GM18499 (cell line): ENCODE measurements around the gene DDX17.

ENCODE experiments used
- ATAC-seq: cut with Tn5 transposase; IDR thresholded peaks from one replicate; pipeline ENCODE4 v1.9.1; 2021; ENCODE audit warnings: moderate number of reproducible peaks; ENCODE audit not compliant: insufficient read depth, unreplicated experiment

DDX17 gene

GRCh38 chr22:38451864-38452263, 54.2 kb downstream of the DDX17 start:
- ATAC-seq, result no peak

DNA sequence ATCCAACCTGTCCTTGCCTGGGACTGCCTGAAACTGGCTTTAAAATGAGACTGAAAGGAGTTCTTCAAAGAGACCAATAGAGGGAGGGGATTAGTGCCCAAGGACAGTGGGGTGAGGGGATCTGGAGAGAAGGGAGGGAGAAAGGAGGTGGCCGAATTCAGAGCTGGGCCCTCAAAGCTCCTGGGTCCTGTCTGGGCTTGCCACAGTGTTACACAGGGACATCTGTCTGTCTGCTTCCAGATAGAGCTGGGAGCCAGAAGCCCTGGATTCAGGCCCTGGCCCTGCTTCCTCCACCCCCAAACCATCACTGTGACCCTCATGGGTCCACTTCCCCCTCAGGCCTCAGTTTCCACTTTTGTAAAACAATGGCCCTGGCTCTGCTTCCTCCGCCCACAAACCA, 54.7 kb downstream of the DDX17 start:
- ATAC-seq, result no peak

DNA sequence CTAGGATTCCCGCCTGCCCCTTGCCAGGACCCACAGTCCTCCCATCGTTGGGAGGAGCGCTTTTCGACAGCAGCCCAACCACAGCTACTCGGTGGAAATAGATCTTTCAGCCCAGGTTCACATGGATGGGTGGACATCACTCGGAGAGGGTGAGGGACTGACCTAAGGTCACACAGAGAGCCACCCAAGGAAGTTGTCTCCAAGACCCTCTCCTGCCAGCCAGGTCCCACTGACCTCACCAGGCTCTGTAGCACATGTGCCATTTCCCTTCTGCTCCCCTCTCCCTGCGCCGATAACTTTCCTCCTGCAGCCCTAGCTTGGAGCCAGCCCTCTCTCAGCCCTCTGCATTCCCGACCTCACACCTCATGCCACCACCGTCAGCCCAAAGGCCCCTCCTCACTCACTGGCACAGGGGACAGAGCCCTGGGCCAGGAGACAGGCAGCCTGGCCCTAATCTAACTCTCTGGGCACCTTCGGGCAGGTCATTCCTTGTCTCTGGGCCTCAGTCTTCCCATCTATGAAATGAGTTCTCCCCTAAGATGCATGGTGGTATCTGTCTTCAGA, 55.8 kb downstream of the DDX17 start:
- no peak for ATAC-seq

- ATAC-seq, result no peak
These were observed 56.3 kb downstream of the DDX17 start for GRCh38 chr22:38449776-38450175.

- no peak for ATAC-seq
These were observed 57.0 kb downstream of the DDX17 start for GRCh38 chr22:38448945-38449745.

DNA sequence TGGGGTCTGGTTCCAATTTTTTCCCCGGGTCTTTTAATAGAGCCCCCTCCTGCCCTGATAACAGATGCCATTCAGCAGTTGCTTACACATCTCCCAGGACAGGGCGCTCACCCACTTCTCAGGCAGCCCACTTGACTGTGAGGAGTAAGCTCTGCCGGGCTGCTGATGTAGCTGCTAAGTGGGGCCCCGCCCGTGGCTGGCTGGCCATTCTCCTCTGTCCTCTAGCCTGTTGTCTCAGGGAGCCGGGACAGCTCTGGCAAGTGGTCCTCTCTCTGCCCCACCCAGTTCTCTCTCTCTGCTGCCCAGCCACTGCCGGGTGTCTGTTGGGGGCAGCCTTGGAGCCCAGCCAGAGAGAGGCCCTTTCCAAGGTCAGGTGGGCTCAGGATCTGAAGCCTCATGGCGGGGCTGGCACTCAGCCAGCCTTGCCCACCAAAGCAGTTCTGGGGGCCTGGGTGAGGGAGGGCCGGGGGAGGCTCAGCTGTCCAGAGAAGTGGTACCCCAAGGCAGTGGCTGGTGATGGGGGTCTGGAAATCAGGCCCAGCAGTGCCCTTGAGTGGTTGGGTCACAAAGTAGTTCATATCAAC, 60.0 kb downstream of the DDX17 start:
- no peak for ATAC-seq

GRCh38 chr22:38444783-38445182, 61.3 kb downstream of the DDX17 start:
- ATAC-seq, result no peak

GRCh38 chr22:38443628-38444521, 62.2 kb downstream of the DDX17 start:
- ATAC-seq, result no peak

GRCh38 chr22:38442967-38443627, 63.0 kb downstream of the DDX17 start:
- no peak for ATAC-seq

- no peak for ATAC-seq
These were observed 64.4 kb downstream of the DDX17 start for GRCh38 chr22:38441620-38442287.

GRCh38 chr22:38440747-38441350, 65.3 kb downstream of the DDX17 start:
- ATAC-seq, result no peak

DNA sequence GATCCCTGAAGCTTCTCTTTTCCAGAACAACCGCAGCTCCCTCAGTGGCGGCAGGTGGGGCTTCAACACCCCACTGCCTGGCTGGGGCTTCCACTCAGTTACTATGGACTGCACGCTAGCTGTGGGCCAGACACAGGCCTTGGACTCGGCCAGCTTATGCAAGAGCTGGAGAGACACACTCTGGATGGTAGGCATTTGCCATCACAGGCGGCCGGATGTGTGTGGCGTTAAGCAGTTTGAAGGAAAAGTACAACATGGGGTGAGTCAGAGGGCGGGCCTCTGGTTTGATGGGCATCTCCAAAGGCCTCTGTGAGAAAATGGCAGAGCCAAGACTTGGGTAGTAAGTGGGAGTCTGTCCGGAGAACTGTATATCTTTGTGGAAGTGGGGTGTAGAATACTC, 68.7 kb downstream of the DDX17 start:
- ATAC-seq, result no peak

GRCh38 chr22:38436629-38437395, 69.3 kb downstream of the DDX17 start:
- no peak for ATAC-seq

GRCh38 chr22:38435965-38436364, 70.1 kb downstream of the DDX17 start:
- ATAC-seq, result no peak

- ATAC-seq, result no peak
These were observed 71.1 kb downstream of the DDX17 start for GRCh38 chr22:38435010-38435409.

DNA sequence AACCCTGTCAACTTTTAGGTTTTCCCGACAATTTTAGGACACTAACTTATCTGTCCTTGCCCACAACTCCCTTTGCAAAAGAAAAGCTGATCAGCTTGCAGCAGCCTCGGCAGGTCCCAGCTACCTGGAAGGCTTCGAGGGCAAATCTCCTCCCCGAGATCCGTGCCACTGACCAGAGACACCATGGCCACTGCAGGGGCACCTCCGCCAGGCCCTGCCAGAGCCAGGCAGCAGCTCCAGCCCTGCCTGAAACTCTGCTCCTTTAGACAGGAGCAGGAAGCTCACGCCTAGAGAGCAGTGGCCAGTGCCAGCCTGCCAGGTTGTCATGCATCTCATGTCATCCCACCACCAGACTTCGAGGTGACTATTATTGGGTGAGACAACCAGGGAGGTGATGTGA, 72.2 kb downstream of the DDX17 start:
- no peak for ATAC-seq
